Measurements from ENCODE around the gene IL6ST. TPM values are rescaled to one million over a fixed set of nuclear protein-coding genes. Genes with fewer than 3 reads are reported as not detected.
"Not testable (repeated sequence)": the region's sequence is repeated elsewhere in the genome, so short reads cannot be mapped to it uniquely, and the experiment has no call there.

IL6ST gene
- total and polyA plus RNA-seq, 2 experiments from 2014 or later = 219 to 503 TPM

DNA sequence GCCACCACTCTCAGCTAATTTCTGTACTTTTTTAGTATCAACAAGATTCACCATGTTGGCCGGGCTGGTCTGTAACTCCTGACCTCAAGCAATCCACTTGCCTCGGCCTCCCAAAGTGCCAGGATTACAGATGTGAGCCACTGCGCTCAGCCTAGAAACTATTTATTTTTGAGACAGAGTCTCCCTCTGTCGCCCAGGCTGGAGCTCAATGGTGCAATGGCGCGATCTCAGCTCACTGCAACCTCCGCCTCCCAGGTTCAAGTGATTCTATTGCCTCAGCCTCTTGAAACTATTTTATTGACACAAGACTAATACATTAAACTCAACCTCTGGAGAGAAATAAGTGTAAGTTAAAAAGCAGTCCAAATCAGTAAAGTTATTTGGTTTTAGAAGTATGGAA lies 34.0 kb downstream of the IL6ST start:
- Histone ChIP-seq H3K9me2 (replicated peaks; ENCODE audit: insufficient read depth) (no peaks in the 10 kb centered on the region), H3K27ac (no peak overlapping the region), H2AFZ (no peak overlapping the region), H3K79me2 (peaks cover 47% of the 10 kb centered on the region), H3K27me3 (no peaks in the 10 kb centered on the region), H3K36me3 (replicated peaks; ENCODE audit: insufficient read depth, low read depth) (no peaks in the 10 kb centered on the region), H3K4me1 (ENCODE audit: insufficient read depth) (no peaks in the 10 kb centered on the region), H3K4me2 (no peak overlapping the region), H3K4me3 (no peak overlapping the region), H4K20me1 (ENCODE audit: insufficient read depth, poor library complexity, severe bottlenecking) (no peaks in the 10 kb centered on the region), H3K9me3 (ENCODE audit: low read depth) (no peaks in the 10 kb centered on the region)
- WGBS (ENCODE audit: low lambda C conversion rate, missing lambda C conversion rate) = 96% methylated on average over 7 of the region's 7 CpGs
- TF ChIP-seq EZH2 (IDR thresholded peaks at IDR 0.05; ENCODE audit: borderline replicate concordance) = no peak
- TF ChIP-seq EZH2phosphoT487 (IDR thresholded peaks at IDR 0.05; ENCODE audit: low read depth, severe bottlenecking, unreplicated experiment) = no peak
- TF ChIP-seq, protein P1, sequence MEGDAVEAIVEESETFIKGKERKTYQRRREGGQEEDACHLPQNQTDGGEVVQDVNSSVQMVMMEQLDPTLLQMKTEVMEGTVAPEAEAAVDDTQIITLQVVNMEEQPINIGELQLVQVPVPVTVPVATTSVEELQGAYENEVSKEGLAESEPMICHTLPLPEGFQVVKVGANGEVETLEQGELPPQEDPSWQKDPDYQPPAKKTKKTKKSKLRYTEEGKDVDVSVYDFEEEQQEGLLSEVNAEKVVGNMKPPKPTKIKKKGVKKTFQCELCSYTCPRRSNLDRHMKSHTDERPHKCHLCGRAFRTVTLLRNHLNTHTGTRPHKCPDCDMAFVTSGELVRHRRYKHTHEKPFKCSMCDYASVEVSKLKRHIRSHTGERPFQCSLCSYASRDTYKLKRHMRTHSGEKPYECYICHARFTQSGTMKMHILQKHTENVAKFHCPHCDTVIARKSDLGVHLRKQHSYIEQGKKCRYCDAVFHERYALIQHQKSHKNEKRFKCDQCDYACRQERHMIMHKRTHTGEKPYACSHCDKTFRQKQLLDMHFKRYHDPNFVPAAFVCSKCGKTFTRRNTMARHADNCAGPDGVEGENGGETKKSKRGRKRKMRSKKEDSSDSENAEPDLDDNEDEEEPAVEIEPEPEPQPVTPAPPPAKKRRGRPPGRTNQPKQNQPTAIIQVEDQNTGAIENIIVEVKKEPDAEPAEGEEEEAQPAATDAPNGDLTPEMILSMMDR (IDR thresholded peaks at IDR 0.05; ENCODE audit: poor library complexity) = no peak
- no peak for DNase-seq (ENCODE audit: low spot score)

DNA sequence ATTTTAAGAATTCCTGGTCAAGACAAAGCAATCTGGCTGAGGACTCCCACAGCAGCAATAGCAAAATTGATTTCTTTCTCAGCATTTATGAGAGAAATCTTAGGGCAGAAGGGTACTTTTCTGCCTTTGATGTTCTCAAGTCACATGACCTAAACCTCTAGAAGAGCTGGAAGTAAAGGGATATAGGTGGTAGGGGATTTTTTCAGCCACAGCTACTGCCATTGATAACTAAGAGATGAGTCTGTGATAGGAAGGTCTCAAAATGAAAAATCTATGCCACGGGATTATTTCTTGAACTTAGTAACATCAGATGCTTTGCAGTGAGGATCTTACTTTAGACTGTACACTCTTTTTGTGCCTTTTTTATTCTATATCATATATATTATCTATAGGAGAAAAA lies 35.6 kb downstream of the IL6ST start:
- TF ChIP-seq EZH2phosphoT487 (IDR thresholded peaks at IDR 0.05; ENCODE audit: low read depth, severe bottlenecking, unreplicated experiment) (no peak), EZH2 (IDR thresholded peaks at IDR 0.05; ENCODE audit: borderline replicate concordance) (no peak)
- TF ChIP-seq, protein P1 (IDR thresholded peaks at IDR 0.05; ENCODE audit: poor library complexity) = no peak
- WGBS (ENCODE audit: low lambda C conversion rate, missing lambda C conversion rate) = 96% methylated on average over 1 of the region's 1 CpG
- no peaks in the 10 kb centered on the region for H3K9me3 ChIP-seq (ENCODE audit: low read depth)
- no peaks in the 10 kb centered on the region for H3K27me3 ChIP-seq
- no peaks in the 10 kb centered on the region for H3K36me3 ChIP-seq (replicated peaks; ENCODE audit: insufficient read depth, low read depth)
- no peaks in the 10 kb centered on the region for H3K4me1 ChIP-seq (ENCODE audit: insufficient read depth)
- H3K27ac ChIP-seq = no peak overlapping the region
- peaks cover 44% of the 10 kb centered on the region for H3K79me2 ChIP-seq
- H2AFZ ChIP-seq = no peak overlapping the region
- no peak overlapping the region for H3K4me2 ChIP-seq
- H4K20me1 ChIP-seq (ENCODE audit: insufficient read depth, poor library complexity, severe bottlenecking) = no peaks in the 10 kb centered on the region
- DNase-seq (ENCODE audit: low spot score) = no peak
- no peaks in the 10 kb centered on the region for H3K9me2 ChIP-seq (replicated peaks; ENCODE audit: insufficient read depth)
- H3K4me3 ChIP-seq = no peak overlapping the region

DNA sequence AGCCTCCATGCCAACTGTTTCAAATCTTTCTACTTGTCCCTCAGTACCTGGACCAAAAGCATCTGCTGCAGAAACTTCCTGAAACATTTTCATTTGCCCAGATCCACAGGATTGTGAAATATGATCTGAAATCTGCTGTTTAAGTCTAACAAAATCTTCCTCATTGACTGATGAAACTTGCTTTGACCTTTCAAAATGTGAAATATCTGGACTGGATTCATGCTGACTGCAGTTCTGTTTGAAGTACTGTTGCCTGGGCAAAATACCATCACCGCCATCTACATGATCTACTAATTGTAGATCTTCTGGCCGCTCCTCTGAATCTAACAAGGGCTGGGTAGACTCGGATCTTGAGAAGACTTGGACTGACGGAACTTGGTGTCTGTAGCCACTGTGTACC lies 53.6 kb downstream of the IL6ST start:
- H3K9me3 ChIP-seq (ENCODE audit: low read depth); H2AFZ ChIP-seq; H3K36me3 ChIP-seq (replicated peaks; ENCODE audit: insufficient read depth, low read depth); H3K27ac ChIP-seq; DNase-seq (ENCODE audit: low spot score); H3K4me3 ChIP-seq; H3K4me1 ChIP-seq (ENCODE audit: insufficient read depth); H3K9me2 ChIP-seq (replicated peaks; ENCODE audit: insufficient read depth); H3K27me3 ChIP-seq; H3K4me2 ChIP-seq; H4K20me1 ChIP-seq (ENCODE audit: insufficient read depth, poor library complexity, severe bottlenecking): not testable (repeated sequence)
- peaks cover 15% of the 10 kb centered on the region for H3K79me2 ChIP-seq
- WGBS (ENCODE audit: low lambda C conversion rate, missing lambda C conversion rate) = 97% methylated on average over 4 of the region's 4 CpGs

DNA sequence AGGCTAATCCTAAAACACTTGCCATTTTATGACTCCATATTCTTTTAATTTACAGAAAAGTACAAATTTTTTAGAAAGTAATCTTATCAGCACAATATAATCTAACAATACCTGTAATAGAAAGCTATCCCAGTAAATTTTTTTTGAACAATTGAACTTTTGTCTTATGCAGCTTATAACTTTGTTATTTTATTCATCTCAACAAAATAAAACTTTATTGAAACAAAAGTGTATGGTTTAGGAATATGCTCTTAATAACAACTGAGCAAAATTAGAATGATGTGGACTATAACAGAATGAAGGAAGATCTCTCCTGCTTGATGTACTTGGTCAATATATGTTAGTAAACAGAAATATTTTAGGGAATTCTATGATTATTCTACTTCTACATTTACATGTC lies 57.2 kb downstream of the IL6ST start:
- H4K20me1 ChIP-seq (ENCODE audit: insufficient read depth, poor library complexity, severe bottlenecking); H3K79me2 ChIP-seq; H3K4me2 ChIP-seq; H3K9me3 ChIP-seq (ENCODE audit: low read depth); H3K27ac ChIP-seq; DNase-seq (ENCODE audit: low spot score); H3K36me3 ChIP-seq (replicated peaks; ENCODE audit: insufficient read depth, low read depth); H3K27me3 ChIP-seq; H2AFZ ChIP-seq; H3K4me3 ChIP-seq; H3K9me2 ChIP-seq (replicated peaks; ENCODE audit: insufficient read depth): not testable (repeated sequence)
- H3K4me1 ChIP-seq (ENCODE audit: insufficient read depth) = peaks cover 19% of the 10 kb centered on the region
